DND-41 (cell line): ENCODE measurements around the gene OR2L8.

Experiments used
- ATAC-seq: fragments of 200-7000 bp; cut with Tn5 transposase; 3 replicates; pipeline ENCODE4 v1.9.1; 2021; ENCODE audit warnings: low read depth; ENCODE audit not compliant: insufficient read depth
- DNase-seq: peaks from one replicate; pipeline ENCODE4 v3.0.0-alpha.2; 2020
- H2AFZ ChIP-seq: 2 replicates; pipeline ENCODE4 v1.6.0; 2012; ENCODE audit warnings: low read depth, low read length
- H3K27ac ChIP-seq: 2 replicates; pipeline ENCODE4 v1.5.1; 2012; ENCODE audit warnings: low read length, inconsistent platforms
- H3K27me3 ChIP-seq: fragments of 200-600 bp; sonication (generic); 2 replicates; pipeline ENCODE4 v1.6.0; 2012; ENCODE audit warnings: low read length, mild to moderate bottlenecking, inconsistent platforms; ENCODE audit not compliant: insufficient read depth, poor library complexity
- H3K36me3 ChIP-seq: 2 replicates; pipeline ENCODE4 v1.5.1; 2012; ENCODE audit warnings: low read length, inconsistent platforms; ENCODE audit not compliant: insufficient read depth
- H3K4me1 ChIP-seq: 2 replicates; pipeline ENCODE4 v1.5.1; 2012; ENCODE audit warnings: mild to moderate bottlenecking, low read length; ENCODE audit not compliant: insufficient read depth
- H3K4me2 ChIP-seq: 2 replicates; pipeline ENCODE4 v1.6.0; 2012; ENCODE audit warnings: mild to moderate bottlenecking, moderate library complexity, low read length, inconsistent platforms; ENCODE audit not compliant: insufficient read depth
- H3K4me3 ChIP-seq, 2 experiments: fragments of 200-600 bp in 1 of 2; shearing (Covaris generic) in 1 of 2; 2 replicates each; pipeline ENCODE4 v1.5.1; 2012 to 2016; ENCODE audit warnings: inconsistent platforms in 2 of 2, low read length in 2 of 2, mild to moderate bottlenecking in 2 of 2, low read depth in 1 of 2, moderate library complexity in 1 of 2
- H3K79me2 ChIP-seq: 2 replicates; pipeline ENCODE4 v1.6.0; 2012; ENCODE audit warnings: low read length, inconsistent platforms; ENCODE audit not compliant: insufficient read depth
- H3K9ac ChIP-seq: 2 replicates; pipeline ENCODE4 v1.6.0; 2012; ENCODE audit warnings: low read depth, mild to moderate bottlenecking, inconsistent platforms, low read length, moderate library complexity
- H3K9me3 ChIP-seq: 2 replicates; pipeline ENCODE4 v1.5.1; 2012; ENCODE audit warnings: low read length, moderate library complexity, mild to moderate bottlenecking, inconsistent platforms; ENCODE audit not compliant: insufficient read depth, severe bottlenecking
- H4K20me1 ChIP-seq: 2 replicates; pipeline ENCODE4 v1.6.0; 2012; ENCODE audit warnings: low read length; ENCODE audit not compliant: insufficient read depth
- EZH2 ChIP-seq: IDR thresholded peaks from 3 replicates; pipeline ENCODE4 v1.6.1; 2012; ENCODE audit warnings: borderline replicate concordance, low read depth, mild to moderate bottlenecking, moderate library complexity, low read length, inconsistent platforms; ENCODE audit not compliant: severe bottlenecking
- TF ChIP-seq, protein P1 (sequence below): IDR thresholded peaks from 2 replicates; pipeline ENCODE4 v1.5.1; 2012; ENCODE audit warnings: borderline replicate concordance, low read length, moderate library complexity, mild to moderate bottlenecking; ENCODE audit not compliant: poor library complexity, severe bottlenecking; ENCODE audit errors: extremely low read depth

OR2L8 gene

DNA sequence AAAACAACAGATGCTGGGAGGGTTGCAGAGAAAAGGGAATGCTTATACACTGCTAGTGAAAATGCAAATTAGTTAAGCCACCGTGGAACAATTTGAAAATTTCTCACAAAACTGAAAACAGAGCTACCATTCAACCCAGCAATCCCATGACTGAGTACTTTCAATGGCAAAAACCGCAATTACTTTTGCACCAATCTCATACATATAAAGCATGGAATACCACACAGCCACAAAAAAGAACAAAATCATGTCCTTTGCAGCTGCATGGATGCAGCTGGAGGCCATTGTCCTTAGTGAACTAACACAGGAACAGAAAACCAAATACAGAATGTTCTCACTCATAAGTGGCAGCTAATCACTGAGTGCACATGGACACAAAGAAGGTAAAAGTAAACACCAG lies 34.9 kb upstream of the OR2L8 start:
- Histone ChIP-seq H3K36me3 (no peaks in the 10 kb centered on the region), H3K9ac (no peak overlapping the region), H4K20me1 (no peaks in the 10 kb centered on the region), H3K27ac (no peak overlapping the region), H3K9me3 (no peaks in the 10 kb centered on the region), H2AFZ (no peak overlapping the region), H3K4me1 (no peaks in the 10 kb centered on the region), H3K4me2 (no peak overlapping the region), H3K4me3 (no peak overlapping the region), H3K79me2 (no peaks in the 10 kb centered on the region), H3K27me3 (no peaks in the 10 kb centered on the region)
- DNase-seq, result no peak
- TF ChIP-seq, protein P1, sequence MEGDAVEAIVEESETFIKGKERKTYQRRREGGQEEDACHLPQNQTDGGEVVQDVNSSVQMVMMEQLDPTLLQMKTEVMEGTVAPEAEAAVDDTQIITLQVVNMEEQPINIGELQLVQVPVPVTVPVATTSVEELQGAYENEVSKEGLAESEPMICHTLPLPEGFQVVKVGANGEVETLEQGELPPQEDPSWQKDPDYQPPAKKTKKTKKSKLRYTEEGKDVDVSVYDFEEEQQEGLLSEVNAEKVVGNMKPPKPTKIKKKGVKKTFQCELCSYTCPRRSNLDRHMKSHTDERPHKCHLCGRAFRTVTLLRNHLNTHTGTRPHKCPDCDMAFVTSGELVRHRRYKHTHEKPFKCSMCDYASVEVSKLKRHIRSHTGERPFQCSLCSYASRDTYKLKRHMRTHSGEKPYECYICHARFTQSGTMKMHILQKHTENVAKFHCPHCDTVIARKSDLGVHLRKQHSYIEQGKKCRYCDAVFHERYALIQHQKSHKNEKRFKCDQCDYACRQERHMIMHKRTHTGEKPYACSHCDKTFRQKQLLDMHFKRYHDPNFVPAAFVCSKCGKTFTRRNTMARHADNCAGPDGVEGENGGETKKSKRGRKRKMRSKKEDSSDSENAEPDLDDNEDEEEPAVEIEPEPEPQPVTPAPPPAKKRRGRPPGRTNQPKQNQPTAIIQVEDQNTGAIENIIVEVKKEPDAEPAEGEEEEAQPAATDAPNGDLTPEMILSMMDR, result no peak
- TF ChIP-seq EZH2, result no peak
- ATAC-seq, result no peak

DNA sequence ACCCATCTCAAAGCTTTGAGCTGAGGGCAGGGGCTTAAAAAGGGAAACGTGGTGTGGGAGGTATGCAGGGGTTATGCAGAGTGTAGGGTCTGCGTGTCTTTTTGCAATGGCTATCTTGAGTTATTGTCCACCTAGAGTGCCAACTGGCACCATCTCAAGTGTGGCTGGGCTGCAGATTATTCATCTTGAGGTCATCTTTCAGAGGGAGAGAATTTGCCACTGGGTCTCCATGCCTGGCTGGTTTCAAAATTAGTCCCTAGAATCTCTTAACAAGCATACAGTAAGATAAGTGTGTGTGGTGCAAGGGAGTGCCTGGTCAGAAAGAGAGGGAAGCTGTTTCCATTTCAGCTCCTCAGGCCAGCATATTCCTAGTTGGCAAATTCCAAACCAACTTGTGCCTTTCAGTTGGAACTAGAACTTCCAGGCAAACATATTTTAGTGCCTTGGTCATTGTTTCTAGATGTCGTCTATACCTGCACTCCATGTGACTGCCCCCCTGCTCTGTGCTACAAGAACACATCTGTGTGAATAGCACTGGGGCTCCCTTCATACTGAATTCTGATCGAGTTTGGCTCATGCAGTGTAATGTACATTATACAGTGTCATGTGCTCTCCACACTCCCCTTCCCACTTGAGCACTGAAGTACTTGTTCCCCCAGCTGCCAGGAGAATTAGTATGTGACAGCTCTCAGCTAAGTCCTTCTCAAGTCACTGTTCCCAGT lies 33.6 kb upstream of the OR2L8 start:
- no peaks in the 10 kb centered on the region for H3K79me2 ChIP-seq
- ATAC-seq (no peak), DNase-seq (no peak)
- H3K9ac ChIP-seq, result no peak overlapping the region
- no peak overlapping the region for H3K4me3 ChIP-seq
- TF ChIP-seq, protein P1, result no peak
- TF ChIP-seq EZH2, result no peak
- no peak overlapping the region for H3K4me2 ChIP-seq
- no peaks in the 10 kb centered on the region for H3K36me3 ChIP-seq
- no peak overlapping the region for H3K27ac ChIP-seq
- no peak overlapping the region for H2AFZ ChIP-seq
- H3K4me1 ChIP-seq, result no peaks in the 10 kb centered on the region
- no peaks in the 10 kb centered on the region for H3K9me3 ChIP-seq
- H4K20me1 ChIP-seq, result no peaks in the 10 kb centered on the region
- H3K27me3 ChIP-seq, result no peaks in the 10 kb centered on the region

DNA sequence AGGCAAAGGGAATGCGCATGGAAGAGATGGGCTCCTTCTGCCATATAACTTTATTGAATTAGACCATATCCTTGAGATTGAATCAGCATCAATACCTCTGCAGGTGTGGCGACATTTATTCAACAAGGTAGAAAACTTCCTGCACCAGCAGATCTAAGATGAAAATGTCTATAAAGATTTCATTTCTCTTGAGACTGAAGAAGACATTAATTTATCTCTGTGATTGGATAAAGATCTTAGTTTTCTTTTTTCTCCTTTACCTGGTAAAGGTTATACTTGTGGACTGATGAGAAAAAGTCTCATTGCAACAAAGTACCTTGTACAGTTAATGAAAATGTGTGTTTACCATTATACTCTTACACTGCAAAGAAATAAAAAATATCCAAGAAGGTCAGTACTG lies 28.7 kb upstream of the OR2L8 start, which contains the start of gene OR2T8:
TSS of gene OR2T8 (plus strand) at position 301 of the 400 bp plus-strand sequence. CDS start 766 bp downstream, outside the sequence.
- no peaks in the 10 kb centered on the region for H3K9me3 ChIP-seq
- no peaks in the 10 kb centered on the region for H3K36me3 ChIP-seq
- H3K27ac ChIP-seq, result no peak within 1 kb of the TSS
- DNase-seq (no peak), ATAC-seq (no peak)
- H3K4me1 ChIP-seq, result no peaks in the 10 kb centered on the region
- H4K20me1 ChIP-seq, result no peaks in the 10 kb centered on the region
- H2AFZ ChIP-seq, result no peak within 1 kb of the TSS
- TF ChIP-seq, protein P1, result no peak
- no peak for TF ChIP-seq EZH2
- H3K9ac ChIP-seq, result no peak within 1 kb of the TSS
- H3K79me2 ChIP-seq, result no peaks in the 10 kb centered on the region
- no peaks in the 10 kb centered on the region for H3K27me3 ChIP-seq
- H3K4me2 ChIP-seq, result no peak within 1 kb of the TSS
- no peak within 1 kb of the TSS for H3K4me3 ChIP-seq
